Measurements from ENCODE around the gene MEI1.
A peak's percentile ranks its signal among the peaks of the same experiment; 100 is the strongest.
"Not testable (repeated sequence)": the region's sequence is repeated elsewhere in the genome, so short reads cannot be mapped to it uniquely, and the experiment has no call there.

The MEI1 gene

DNA sequence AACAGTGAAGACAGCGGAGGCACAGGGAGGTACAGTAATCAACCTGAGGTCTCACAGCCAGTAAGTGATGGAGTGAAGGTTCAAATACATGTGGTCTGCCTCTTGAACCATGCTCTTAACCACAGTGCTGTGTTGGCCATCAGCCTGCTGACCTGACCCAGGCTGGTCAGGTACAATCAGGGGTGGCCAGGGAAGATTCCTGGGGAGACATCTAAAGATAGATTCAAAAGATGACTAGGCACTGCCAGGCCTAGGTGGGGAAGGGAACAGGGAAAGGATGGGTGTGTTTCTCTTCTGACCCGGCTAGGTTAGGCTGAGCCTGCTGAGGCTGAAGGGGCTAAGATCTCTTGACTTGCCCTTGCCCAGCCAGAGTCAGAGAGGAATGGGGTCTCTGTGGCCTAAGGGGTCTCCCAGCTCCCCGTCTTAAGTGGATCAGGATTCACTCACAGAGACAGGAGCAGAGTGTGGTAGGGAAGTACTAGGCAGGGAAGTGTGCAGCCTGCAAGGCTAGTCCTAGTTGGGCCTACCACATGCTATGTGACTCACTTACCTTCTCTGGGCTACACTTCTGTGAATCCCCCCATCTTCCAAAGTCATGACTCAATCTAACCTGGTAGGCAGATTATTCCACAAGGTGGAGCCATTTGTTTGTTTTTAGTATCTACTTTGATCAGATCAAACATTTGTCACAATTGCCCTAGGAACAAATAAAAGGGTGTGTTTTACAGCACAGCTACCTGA is 123.2 kb downstream of the MEI1 start:
- no peak for DNase-seq

DNA sequence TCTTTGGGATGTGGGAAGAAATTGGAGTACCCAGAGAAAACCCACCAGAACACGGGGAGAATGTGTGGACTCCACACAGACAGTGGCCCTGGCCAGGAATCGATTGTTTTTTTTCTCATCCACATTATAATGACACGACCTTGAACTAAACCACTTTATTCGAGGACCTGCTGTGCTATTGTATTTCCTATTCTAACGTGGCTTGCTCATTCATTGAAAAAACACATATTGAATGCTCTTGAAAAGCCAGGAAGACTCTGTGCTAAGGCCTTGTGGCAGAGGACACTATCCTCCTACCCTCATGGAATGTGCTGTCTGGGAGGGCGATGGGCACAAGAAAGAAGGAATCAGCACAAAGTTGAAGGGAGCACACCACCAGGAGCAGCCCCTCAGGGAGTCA is 124.5 kb downstream of the MEI1 start:
- DNase-seq: no peak

- no peak for DNase-seq
Observed at GRCh38 chr22:41825376-41825775, 126.1 kb downstream of the MEI1 start.

DNA sequence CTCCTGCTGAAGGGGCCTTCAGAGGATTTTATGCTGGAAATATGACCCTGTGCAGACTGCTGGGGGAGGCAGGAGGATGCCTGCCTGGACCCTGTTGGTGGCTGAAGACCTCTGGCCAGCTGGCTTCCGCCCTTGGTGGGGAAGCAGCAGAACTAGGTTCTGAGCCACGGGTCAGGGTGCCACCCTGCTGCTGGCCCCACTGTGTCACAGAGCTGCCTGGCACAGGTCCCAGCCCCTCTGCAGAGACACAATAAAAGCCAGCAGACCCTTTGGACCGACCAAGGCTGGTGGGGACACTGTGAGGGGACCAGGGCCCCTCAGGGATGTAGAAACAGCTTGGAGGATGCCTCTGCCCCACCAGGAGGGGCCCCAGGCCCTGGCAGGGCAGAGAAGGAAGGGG is 126.7 kb downstream of the MEI1 start:
- no peak for DNase-seq

DNA sequence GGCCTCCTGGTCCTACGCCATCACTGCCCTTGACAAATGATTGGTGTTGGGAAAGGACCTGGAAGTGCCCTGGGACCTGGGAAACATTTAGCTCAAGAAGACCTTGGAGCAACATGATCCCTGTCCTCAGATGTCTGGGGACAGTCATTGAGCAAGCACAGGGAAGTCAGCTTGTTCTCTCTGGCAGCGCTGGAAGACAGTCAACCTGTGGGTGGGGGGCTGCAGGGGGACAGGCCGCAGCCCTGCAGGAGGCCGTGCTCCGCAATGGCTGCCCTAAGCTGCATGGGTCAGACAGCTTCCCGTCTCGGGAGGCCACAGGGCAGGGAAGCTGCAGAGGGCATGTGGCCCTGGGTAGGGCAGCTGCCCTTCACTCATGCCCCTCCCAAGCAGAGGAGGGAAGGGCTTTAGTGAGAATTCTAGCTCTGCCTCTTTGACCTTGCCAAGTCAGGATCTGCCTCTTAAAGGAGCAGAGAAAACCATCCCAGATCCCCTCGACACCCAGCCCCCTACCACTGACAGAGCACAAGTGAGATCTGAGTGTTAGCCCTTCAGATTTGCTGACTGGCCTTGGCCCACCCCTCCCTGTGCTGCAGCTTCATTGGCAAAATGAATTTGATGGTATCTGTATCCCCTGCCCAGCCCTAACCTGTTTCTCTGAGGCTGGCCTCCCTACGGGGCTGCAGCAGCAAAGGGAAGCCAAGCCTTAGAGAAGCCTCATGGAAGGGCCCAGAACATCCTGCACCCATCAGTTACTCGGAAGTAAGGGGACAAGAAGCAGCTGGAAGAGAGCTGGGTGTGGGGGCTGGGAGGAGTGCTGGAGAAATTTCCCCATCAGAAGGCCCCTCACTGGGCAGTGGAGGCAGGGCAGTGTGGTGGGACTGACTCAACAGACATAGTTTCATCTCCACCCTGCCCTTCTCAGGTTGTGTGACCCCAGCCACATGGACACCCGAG is 127.4 kb downstream of the MEI1 start:
- DNase-seq: no peak

- DNase-seq: no peak
Observed at GRCh38 chr22:41827671-41828070, 128.4 kb downstream of the MEI1 start.

DNA sequence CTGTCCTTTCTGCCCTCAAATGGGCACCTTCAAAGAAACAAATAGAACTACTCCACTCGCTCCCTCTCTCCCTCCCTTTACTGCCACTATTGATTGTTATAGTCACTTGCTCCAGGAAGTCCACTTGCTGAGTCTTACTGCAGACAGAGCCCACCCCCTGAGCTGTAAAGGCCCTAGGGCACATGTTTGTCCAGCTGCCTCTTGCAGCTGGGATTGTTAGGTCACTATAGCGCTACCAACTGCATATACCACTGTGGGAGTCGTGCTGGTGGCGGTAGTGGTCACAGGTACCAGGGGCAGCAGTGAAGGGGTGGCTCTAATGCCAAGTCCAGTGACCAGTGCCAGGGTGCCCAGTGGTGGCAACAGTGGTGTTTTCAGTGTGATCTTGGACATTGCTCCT is 129.2 kb downstream of the MEI1 start:
- DNase-seq: no peak

- DNase-seq: no peak
Observed at GRCh38 chr22:41830174-41830573, 130.9 kb downstream of the MEI1 start.

DNA sequence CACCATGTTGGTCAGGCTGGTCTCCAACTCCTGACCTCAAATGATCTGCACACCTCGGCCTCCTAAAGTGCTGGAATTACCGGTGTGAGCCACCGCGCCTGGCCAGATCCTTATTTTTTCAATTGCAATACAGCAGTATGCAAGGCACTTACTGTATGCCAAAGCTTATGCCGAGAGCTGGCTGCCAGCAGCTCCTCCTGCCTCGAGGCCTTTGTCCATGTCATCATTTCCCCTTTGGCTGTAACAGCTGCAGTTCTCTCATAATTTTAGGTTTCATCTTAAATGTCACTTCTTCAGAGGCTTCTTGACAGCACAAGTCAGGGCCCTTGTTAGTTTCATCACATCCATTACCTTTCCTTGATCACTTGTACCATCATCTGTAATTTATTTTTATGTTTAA is 132.1 kb downstream of the MEI1 start:
- DNase-seq: no peak

GRCh38 chr22:41831828-41832552 is 132.7 kb downstream of the MEI1 start:
- DNase-seq: no peak

GRCh38 chr22:41832553-41833368 is 133.5 kb downstream of the MEI1 start, which contains the start of gene SREBF2:
Gene SREBF2, plus strand, starts transcription at chr22:41833105. Its CDS starts 166 bp downstream, at chr22:41833271.
- peak; percentile 89 for DNase-seq

GRCh38 chr22:41833369-41834004 is 134.2 kb downstream of the MEI1 start:
- DNase-seq: no peak

DNA sequence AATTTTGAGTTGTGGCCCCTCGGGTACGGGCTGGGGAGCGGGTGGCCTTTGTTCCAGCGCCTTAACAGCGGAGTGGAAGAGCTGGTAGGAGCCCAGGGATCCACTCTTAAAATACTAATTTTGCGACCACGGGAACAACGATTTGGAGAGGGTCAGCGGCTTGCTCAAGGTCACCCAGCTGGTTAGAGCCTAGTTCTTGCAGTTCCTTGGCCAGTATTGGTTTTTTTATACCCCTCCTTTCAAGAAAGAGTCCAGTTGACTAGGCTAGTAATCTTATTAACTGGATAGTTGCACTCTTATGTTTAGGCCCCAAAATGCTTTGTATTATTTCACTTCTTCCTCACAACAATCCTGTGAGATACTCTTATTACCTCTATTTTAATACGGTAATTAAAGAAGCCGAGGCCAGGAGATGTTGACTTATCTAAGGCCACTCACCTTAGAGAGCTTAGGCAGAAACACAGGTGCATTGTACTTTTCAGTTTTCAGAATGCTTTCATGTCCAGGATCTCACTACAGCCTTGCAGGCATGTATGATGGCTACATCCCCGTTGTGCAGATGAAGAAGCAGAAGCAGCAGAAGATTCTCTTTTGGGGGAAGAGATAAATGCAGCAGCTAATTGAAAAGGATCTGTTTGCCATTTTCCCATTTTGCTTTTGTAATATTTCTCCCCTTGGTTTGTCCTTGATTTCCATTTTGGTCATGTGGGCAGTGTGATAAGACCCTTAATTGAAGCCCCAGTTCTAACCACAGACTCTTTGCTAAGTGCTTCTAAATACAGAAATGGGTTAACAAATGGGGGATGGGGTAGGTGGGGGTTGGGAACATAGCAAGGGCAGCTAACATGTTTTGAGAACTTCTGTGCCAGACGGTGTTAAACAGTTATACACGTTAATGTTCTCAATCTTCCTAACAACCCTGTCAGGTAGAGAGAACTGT is 135.0 kb downstream of the MEI1 start:
- no peak for DNase-seq

GRCh38 chr22:41835462-41835861 is 136.2 kb downstream of the MEI1 start:
- not testable (repeated sequence) for DNase-seq

DNA sequence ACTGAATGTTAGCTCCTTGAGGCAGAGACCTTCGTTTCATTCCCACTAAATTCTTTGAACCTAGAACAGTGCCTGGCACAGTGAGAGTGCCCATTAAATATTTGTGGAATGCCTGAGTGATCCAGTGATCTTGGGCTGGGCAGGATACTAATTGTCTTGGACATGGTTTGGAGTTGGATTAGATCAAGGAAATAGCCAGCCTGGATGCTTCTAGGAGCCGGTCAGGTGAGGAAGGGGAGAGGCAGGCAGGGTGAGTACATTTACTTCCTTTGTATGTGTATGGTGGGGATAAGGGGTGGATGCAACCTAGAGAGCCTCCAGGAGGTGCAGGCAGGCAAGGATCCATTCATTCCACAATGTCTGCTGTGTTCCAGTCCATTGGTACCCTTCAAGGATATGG is 137.2 kb downstream of the MEI1 start:
- no peak for DNase-seq

DNA sequence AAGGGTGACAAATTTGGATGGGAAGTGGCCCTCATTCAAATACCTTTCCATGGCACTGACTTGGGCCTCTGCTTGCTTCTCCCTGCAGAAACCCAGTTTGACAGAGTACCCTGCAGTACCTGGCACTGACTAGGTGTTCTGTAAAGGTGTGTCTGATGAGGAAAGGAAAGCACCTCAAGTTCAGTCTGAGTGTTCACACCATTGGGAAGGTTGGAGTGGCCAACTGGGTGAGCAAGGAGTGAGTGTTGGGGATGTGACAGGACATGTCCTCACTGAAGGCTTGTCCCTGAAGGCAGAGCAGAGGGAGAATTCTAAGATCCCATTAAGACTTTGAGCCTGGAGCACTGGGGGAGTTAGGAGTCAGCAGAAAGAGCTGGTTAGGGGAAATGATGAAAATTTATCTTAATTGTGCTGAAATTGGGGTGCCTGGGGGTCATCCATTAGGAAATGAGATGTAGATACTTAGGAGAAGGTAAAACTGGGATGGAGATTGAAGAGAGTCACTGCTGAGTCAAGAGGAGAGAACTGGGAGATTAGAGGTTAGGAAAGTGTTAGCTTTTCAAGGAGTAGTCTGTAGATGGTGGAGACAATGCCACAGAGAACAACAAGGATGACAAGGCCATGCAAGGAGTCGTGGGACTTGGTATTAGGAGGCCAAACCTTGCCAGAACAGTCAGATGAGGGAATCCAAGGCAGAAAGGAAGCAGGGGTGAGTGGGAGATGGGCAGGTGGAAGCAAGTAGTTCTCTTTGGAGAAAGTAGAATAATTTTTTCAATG is 139.7 kb downstream of the MEI1 start:
- DNase-seq: no peak

DNA sequence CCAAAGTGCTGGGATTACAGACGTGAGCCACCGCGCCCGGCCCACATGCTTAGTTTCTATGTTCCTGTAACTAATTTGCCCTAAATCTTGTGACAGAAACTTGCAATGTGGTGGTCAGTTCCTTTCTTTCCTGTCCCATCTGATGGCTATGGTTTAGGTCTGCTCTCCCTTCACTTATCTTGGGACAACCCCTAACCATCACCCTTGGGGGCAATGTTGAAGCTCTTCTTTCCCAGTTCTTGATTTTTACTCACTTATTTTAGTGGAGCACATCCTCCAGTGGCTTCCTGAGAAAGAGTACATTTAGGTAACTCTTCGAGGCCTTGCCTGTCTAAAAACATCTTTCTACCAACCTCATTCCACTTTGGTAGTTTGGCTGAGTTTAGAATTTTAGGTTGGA is 140.9 kb downstream of the MEI1 start:
- DNase-seq: no peak

- no peak for DNase-seq
Observed at GRCh38 chr22:41841085-41841712, 141.9 kb downstream of the MEI1 start.

Measured in SIG-M5 (cell line).